Measurements from ENCODE around the gene IL4.

DNA sequence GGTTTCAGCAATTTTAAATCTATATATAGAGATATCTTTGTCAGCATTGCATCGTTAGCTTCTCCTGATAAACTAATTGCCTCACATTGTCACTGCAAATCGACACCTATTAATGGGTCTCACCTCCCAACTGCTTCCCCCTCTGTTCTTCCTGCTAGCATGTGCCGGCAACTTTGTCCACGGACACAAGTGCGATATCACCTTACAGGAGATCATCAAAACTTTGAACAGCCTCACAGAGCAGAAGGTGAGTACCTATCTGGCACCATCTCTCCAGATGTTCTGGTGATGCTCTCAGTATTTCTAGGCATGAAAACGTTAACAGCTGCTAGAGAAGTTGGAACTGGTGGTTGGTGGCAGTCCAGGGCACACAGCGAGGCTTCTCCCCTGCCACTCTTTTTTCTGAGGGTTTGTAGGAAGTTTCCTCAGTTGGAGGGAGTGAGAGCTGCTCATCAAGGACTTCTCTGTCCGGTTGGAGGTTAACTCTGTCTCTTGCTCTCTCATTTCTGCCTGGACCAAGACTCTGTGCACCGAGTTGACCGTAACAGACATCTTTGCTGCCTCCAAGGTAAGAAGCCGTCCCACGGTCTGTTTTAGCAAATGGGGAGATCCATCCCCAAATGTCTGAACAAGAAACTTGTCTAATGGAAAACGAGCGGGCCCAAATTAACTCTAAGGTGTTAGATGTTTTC is at the start of gene IL4:
- no peak for TF ChIP-seq POLR2A (IDR thresholded peaks at IDR 0.05)
- TF ChIP-seq, protein P1, sequence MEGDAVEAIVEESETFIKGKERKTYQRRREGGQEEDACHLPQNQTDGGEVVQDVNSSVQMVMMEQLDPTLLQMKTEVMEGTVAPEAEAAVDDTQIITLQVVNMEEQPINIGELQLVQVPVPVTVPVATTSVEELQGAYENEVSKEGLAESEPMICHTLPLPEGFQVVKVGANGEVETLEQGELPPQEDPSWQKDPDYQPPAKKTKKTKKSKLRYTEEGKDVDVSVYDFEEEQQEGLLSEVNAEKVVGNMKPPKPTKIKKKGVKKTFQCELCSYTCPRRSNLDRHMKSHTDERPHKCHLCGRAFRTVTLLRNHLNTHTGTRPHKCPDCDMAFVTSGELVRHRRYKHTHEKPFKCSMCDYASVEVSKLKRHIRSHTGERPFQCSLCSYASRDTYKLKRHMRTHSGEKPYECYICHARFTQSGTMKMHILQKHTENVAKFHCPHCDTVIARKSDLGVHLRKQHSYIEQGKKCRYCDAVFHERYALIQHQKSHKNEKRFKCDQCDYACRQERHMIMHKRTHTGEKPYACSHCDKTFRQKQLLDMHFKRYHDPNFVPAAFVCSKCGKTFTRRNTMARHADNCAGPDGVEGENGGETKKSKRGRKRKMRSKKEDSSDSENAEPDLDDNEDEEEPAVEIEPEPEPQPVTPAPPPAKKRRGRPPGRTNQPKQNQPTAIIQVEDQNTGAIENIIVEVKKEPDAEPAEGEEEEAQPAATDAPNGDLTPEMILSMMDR (IDR thresholded peaks at IDR 0.05): no peak

Measured in adrenal gland (tissue), 5 donors.